Mammary epithelial cell (primary cell): Measurements from ENCODE around the gene ERBB4.

ENCODE experiments used
- EZH2 ChIP-seq: IDR thresholded peaks from 2 replicates; pipeline ENCODE4 v1.6.1; 2012; ENCODE audit warnings: low read length, inconsistent platforms, borderline replicate concordance
- TF ChIP-seq, protein P1 (sequence below), 2 donors: IDR thresholded peaks in 1 of 2; conservative IDR thresholded peaks in 1 of 2; 2 replicates each; pipeline ENCODE4 v1.5.1; 2011 to 2012; ENCODE audit warnings: inconsistent platforms in 2 of 2, low read length in 2 of 2, mild to moderate bottlenecking in 2 of 2, control low read depth in 1 of 2, low read depth in 1 of 2; ENCODE audit not compliant: insufficient read depth in 1 of 2; ENCODE audit errors: extremely low read depth in 1 of 2

DNA sequence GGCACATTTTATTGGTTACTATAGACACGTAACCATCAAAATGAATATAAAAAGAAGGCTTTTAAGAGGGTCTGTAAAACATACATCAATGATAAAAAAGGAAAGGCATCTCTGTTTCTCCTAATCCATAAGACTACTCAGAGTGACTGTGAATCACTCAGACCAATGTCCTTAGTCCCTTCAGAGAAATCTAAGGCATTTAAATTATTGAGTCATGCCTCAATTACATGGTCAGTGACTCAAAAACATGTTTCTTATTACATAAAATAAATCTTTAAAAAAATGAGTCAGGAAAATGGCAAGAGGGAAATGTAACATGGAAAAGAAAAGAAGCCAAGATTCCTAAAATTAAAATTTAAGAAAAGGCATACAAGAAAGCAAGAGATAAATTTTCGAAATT lies 146.6 kb downstream of the ERBB4 start:
- TF ChIP-seq, protein P1, sequence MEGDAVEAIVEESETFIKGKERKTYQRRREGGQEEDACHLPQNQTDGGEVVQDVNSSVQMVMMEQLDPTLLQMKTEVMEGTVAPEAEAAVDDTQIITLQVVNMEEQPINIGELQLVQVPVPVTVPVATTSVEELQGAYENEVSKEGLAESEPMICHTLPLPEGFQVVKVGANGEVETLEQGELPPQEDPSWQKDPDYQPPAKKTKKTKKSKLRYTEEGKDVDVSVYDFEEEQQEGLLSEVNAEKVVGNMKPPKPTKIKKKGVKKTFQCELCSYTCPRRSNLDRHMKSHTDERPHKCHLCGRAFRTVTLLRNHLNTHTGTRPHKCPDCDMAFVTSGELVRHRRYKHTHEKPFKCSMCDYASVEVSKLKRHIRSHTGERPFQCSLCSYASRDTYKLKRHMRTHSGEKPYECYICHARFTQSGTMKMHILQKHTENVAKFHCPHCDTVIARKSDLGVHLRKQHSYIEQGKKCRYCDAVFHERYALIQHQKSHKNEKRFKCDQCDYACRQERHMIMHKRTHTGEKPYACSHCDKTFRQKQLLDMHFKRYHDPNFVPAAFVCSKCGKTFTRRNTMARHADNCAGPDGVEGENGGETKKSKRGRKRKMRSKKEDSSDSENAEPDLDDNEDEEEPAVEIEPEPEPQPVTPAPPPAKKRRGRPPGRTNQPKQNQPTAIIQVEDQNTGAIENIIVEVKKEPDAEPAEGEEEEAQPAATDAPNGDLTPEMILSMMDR (conservative IDR thresholded peaks at IDR 0.05 in 1 of 2, IDR thresholded peaks at IDR 0.05 in 1 of 2; ENCODE audit: extremely low read depth in 1 of 2, insufficient read depth in 1 of 2, low read depth in 1 of 2, low read length in 2 of 2): no peak
- TF ChIP-seq EZH2: no peak
